GM21529 (cell line): ENCODE data around the gene SCP2.
"Not testable (repeated sequence)": the region's sequence is repeated elsewhere in the genome, so short reads cannot be mapped to it uniquely, and the experiment has no call there.

Source experiments
- ATAC-seq: cut with Tn5 transposase; IDR thresholded peaks from one replicate; pipeline ENCODE4 v1.9.1; 2021; ENCODE audit not compliant: unreplicated experiment

The SCP2 gene

DNA sequence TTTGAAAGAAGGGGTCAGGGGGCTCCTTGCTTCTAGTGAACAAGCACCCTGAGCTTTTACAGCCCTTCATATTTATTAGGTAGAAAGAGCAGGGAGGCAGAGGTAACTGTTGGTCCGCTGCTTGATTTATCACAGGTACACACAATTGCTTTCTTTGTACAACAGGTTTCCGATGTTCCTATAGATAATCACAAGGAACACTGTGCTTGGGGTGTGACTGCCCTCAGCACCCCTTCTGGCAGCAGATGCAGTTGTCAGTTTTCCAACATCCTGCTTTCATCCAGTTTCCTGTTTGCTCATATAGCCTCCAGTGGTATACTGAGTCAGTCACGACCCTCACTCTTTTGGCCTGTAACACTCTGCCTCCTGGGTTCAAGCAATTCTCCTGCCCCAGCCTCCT lies 40.6 kb downstream of the SCP2 start:
- ATAC-seq: no peak

DNA sequence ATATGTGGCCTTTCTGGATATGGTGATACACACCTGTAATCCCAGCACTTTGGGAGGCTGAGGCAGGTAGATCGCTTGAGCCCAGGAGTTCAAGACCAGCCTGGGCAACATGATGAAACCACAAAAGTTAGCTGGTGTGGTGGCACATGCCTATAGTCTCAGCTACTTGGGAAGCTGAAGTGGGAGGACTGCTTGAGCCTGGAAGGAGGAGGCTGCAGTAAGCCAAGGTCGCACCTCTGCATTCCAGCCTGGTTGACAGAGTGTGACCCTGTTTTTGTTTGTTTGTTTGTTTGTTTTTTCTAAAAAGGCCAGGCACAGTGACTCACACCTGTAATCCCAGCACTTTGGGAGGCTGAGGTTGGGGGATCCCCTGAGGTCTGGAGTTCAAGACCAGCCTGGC lies 42.2 kb downstream of the SCP2 start:
- not testable (repeated sequence) for ATAC-seq

DNA sequence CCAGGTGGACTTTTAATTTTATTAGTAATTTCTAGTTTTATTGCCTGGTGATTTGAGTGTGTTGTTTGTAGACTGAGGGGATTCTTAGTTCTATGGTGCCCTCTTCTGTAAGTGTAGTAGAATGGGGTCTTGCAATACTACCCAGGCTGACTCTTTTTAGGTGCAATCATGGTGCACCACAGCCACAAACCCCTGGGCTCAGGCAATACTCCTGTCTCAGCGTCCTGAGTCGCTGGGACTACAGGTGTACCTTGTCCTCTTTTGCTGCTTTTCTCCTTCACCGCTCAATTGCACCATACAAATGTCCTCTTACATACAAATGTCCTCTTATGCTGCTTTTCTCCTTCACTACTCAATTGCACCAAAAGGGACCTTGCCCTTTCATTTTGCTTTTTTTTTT lies 43.1 kb downstream of the SCP2 start:
- no peak for ATAC-seq

DNA sequence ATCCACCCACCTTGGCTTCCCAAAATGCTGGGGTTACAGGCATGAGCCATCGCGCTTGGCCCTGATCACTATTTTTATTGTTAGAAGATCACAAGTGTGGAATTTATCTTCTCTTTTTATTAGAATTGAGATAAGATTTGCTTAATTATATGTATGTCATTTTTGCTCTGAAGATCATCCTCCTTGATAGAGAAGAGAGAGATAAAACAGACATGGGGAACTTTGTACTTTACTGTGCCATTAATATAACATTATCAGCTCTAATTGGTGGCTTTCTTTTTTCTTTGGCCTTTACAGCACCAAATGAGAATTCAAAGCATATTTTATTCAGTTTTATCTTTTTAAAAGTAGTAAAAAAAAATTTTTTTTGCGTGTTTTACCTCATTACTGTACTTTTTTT lies 46.8 kb downstream of the SCP2 start:
- no peak for ATAC-seq

DNA sequence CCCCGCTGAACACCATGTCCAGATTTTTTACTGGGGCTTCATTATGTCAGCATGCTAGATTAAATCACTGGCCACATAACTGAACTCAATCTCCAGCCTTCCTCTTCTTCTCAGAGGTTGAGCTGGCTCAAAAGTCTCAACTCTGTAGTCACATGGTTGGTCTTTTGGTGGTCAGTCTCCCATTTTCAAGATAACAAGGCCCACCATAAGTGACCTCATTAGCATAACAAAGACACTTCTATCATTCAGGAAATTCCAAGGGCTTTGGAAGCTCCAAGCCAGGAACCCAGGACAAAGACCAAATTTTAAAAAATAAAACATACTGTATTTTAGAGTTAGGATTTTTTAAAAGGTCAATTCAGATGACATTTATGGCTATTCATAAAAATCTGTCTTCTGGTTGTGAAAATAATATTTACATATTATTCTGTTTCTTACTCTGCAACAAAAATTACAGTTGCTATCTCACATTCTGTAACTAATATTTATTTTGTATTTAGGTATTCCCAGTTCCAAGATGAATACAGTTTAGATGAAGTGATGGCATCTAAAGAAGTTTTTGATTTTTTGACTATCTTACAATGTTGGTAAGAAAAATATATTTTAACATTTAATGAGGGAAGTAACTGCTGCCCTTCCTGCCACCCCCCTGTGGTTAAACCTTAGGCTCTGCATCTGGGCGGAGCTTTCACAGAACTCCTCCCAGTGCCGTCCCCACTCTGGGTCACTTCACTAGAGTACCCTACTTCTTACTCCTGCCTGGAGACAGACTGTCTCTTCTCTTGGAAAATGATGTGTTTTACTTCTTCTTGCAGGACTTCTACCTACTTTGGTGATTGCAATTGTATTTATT lies 49.3 kb downstream of the SCP2 start:
- ATAC-seq: no peak

DNA sequence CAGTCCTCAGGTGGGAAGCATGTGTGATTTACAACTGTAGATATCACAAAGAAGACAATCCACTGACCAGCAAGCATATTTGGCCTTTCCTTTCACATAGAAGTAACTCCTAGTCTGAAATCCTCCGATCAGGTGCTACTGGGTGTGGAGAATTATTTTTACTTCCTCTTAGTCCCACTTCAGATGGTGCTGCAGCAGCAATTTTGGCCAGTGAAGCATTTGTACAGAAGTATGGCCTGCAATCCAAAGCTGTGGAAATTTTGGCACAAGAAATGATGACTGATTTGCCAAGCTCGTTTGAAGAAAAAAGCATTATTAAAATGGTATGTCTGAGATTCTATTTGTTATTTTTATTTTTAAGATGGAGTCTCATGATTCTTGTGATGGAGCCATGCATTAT lies 51.0 kb downstream of the SCP2 start:
- no peak for ATAC-seq

DNA sequence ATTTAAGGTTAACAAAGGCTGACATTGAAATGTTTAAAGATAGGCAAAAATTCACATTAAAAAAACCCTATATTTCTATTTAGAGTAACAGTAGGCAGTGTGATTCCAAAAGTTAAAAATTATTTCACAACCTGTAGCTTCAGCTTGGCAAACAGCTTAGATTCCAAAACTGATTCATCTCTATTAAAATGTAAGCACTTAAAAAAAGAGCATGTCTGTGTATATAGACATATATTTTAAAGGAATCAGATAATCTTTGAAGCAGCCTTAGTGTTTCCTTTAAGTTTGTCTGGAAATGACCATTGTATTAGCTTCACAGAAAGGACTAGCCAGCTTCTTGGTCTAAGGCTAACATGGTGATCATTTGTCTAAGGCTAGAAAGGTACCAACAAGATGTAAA lies 65.7 kb downstream of the SCP2 start:
- ATAC-seq: not testable (repeated sequence)

DNA sequence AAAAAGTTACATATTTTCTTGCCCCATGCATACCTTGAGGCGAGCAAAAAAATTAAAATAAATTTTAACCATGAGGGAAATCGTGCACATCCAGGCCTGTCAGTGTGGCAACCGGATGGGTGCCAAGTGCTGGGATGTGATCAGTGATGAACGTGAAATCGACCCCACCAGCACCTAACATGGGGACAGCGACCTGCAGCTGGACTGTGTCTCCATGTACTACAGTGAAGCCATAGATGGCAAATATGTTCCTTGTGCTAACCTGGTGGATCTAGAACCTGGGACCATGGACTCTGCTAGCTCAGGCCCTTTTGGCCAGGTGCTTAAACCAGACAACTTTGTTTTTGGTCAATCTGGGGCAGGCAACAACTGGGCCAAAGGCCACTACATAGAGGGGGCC lies 67.6 kb downstream of the SCP2 start:
- ATAC-seq: no peak

DNA sequence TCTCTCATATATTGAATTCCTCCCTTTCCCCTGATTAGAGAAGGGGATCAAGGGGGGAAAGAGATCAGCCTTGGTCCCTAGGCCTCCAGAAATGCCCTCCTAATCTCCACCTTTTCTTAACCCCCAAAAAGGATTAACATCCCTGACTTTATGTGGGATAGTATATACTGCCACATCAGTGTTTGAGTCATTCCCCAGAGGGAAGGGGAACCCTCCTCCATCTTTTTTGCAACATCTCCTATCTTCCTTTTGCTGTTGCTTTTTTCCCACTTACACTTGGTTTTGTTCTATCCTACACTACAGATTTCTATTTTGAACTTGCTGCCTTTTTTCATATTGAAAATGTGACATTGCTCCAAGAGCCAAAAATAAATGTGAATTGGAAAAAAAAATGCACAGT lies 69.6 kb downstream of the SCP2 start:
- no peak for ATAC-seq

DNA sequence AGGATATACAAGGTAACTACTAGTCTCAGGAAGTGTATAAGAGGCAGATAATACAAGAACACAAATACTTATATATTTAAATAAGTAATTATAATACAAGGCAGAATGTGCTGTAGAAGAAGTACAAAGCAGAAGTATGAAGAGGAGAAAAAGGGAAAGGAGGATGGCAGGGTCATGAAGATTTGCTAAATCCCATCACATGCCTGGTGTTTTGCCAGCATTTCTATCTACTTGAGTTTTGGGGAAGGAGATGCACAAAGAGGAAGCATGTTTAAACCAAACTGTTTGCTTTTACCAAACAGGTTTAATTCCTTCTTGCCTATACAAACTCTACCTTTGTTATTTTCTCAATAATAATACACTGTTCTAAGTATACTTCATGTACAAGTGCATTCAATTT lies 74.1 kb downstream of the SCP2 start:
- ATAC-seq: no peak

DNA sequence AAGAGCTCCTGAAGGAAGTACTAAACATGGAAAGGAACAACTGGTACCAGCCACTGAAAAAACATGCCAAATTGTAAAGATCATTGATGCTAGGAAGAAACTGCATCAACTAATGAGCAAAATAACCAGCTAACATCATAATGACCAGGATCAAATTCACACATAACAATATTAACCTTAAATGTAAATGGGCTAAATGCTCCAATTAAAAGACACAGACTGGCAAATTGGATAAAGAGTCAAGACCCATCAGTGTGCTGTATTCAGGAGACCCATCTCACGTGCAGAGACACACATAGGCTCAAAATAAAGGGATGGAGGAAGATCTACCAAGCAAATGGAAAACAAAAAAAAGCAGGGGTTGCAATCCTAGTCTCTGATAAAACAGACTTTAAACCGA lies 79.5 kb downstream of the SCP2 start:
- not testable (repeated sequence) for ATAC-seq

DNA sequence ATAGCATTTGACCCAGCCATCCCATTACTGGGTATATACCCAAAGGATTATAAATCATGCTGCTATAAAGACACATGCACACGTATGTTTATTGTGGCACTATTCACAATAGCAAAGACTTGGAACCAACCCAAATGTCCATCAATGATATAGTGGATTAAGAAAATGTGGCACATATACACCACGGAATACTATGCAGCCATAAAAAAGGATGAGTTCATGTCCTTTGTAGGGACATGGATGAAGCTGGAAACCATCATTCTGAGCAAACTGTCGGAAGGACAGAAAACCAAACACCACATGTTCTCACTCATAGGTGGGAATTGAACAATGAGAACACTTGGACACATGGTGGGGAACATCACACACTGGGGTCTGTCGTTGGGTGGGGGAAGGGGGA lies 83.2 kb downstream of the SCP2 start:
- ATAC-seq: not testable (repeated sequence)

DNA sequence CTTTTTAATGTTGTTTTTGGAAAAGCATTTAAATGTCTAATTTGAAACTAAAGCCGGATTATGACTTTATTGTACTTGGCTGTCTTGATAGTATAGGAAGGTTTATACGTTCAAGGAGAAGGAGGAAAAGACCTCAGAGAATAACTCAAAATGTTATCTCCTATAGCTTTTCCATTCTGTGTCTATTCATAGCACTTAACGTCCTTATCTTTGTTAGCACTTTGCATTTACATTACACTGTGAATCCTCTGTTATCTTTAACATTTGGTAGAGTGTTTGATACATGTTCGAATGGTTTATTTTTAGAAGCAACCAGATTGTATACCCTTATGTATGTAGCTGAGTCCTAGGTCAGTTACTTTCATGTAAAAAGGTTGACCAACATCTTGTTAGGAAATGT lies 84.1 kb downstream of the SCP2 start:
- no peak for ATAC-seq

DNA sequence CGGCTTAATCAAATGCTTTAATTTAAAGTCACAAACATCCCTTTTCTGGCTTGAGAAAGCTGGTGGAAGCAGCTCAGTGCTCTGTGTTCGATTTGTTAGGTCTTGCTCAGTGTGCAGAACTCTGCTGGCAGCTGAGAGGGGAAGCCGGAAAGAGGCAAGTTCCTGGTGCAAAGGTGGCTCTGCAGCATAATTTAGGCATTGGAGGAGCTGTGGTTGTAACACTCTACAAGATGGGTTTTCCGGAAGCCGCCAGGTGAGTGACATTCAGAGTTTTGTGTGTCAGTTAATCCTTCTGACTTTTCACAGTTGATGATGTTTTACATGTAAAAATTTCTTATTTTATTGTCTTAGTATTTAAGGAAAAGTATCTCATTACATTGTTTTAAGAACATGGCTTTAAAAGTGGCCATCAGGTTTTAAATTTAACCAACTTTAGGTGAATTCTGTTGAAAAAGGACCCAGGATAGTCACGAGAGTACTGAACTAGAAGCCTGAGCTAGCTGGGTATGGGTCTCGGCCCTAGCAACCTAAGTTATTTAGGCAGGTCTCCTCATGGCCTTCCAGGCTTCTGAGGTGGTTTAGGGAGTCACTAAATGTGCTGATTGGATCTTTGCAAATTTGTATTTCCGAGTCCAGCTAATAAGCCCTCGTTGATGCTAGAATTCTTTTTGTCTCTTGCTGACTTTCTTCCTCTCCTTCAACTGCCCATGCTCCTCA lies 87.9 kb downstream of the SCP2 start:
- peak; percentile 92 for ATAC-seq

DNA sequence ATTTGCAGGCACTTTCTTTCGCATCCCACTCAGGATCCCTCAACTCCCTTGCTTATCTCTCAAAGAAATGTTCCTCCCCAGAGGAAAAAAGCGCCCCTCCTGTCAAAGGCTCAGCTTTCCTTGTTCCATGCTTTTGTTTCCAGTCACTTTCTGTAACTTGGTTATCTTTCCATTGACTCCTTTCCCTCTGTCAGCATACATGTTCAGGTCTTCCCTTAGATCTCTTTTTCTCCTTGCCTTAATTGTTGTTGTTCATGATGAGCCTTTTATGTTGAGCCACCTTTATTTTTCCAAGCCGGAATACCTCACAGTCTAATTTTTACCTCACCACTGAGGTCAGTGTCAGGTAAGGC lies 88.4 kb downstream of the SCP2 start:
- ATAC-seq: no peak

DNA sequence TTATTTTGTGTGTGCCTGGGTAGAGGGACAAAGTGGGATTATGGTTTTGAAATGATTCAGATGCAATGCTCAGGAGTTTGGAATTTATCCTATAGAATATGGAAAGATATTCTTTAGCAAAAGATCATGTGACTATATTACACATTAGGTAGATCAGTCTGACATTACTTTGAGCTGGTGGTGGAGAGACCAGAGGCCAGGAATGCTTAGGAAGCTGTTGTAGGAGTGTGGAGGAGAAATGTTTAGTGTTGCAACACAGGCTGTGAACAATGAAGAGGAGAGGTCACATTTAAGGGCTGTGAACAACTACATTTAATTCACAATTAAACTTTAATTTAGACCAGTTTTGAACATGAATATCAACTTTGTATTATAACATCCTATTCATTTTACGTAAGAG lies 89.6 kb downstream of the SCP2 start:
- no peak for ATAC-seq

DNA sequence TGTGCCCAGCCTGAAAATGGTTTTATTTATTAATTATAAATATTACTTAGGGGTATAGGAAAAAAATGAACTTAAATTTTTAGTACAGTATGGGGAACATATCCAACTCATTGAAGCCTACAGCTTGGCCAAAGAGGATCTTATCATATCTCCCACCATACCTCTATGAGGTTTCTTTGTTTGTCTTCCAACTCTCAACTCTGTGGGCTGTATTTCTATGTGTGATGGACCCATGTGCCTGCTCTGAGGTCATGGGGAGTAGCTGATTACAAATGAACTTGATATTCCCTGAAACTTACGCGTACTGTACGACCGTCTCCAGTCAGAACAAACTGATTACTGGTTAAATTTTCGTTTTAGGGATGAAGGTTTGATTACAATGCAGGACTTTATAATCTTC lies 93.5 kb downstream of the SCP2 start:
- no peak for ATAC-seq

DNA sequence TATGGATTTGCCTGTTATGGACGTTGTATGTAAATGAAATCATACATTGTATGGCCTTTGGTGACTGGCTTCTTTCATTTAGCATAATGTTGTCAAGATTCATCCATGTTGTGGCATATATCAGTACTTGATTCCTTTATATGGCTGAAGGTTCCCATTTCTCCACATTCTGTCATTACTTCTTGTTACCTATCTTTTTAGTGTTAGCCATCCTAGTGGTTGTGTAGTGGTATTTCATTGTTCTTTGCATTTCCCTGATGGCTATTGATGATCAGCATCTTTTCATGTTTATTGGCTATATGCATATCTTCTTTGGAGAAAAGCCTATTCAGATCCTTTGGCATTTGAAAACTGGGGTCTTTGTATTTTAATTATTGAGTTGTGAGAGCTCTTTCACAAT lies 95.1 kb downstream of the SCP2 start:
- no peak for ATAC-seq

DNA sequence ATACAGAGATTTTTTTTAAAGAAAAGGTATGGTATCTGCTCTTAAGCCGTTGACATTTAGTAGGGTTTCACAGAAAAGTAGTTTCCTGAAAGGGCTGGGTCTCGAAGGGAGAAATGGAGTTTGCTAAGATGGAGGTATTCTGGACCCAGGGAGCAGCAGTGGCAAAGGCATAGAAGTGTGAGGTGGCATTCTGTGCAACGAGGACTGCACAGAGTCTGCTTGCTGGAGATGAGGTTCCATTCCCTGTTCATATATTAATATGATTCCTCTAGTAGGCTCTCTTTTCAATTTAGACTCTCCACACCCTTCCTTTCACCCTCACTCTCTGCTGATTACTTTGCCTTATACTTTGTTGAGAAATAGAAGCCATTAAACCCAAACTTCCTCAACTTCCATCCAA lies 96.5 kb downstream of the SCP2 start:
- ATAC-seq: no peak

DNA sequence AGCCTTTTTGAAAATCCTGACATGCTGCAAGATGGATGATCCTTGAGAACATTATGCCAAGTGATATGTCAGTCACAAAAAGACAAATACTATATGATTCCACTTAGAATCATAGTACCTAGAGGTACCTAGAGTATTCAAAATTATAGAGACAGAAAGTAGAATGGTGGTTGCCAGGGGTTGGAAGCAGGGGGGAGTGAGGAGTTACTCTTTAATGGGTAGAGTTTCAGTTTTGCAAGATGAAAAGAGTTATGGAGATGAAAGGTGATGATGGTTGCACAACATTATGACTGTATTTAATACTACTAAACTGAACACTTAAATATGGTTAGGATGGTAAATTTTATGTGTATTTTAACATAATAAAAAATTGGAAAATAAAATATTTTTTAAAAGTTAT lies 97.0 kb downstream of the SCP2 start:
- no peak for ATAC-seq

DNA sequence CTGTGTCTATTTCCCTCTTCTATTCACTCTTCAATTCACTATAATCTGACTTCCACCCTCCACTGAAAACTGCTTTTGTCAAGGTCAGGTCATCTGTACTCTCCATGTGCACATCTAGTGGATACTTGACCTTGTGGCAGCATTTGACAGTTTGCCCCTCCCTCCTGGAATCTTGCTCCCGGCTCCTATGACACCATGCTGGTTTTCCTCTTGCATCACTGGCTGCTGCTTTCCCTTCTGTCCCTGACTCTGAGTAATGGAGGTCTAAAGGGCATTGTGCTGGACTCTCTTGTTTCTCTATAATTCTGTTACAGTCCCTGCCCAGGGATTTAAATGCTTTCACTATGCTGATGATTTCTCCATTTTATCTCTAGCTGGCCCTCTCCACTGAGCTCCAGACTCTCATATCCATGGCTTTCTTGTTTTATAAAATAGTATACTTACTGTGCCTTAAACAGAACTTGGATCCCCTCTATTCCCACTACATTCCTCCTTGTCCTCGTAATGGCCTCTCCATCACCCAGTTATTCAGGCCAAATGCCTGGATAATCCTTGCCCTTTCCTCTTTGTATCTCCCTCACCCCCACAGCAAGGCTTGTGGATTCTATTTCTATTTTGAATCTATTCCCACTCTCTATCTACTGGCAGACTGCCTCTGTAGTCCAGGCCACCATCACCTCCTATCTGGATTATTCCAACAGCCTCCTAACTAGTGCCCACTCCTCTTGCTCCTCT lies 98.1 kb downstream of the SCP2 start:
- no peak for ATAC-seq

DNA sequence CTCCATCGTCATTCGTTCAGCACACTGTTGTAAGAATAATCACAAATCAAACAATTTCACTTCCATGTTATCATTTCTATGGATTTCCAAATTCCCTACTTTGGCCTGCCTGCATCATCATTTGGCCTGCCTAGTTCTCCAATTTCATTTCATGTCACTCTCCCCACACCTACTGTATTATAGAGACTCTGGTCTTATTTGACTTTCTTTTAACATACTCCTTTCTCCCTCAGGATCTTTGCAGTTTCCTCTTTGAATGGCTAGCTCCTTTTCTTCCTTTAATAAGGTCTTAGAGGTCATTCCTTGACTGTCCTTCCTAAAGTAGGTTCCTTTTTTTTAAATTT lies 98.7 kb downstream of the SCP2 start:
- no peak for ATAC-seq
